Peyer's patch (tissue), 4 donors: ENCODE measurements around the gene MEGF6.

Experiments used
- CTCF ChIP-seq, 6 experiments: fragments of 450-650 bp in 4 of 6; fragments of 200-600 bp in 2 of 6; sonication (generic) in 1 of 6; IDR thresholded peaks; one replicate each; pipeline ENCODE4 v1.5.1; 2017 to 2019; ENCODE audit warnings: antibody characterized with exemption in 6 of 6, mild to moderate bottlenecking in 3 of 6, moderate library complexity in 1 of 6
- POLR2A ChIP-seq, 2 donors: fragments of 450-650 bp; IDR thresholded peaks; one replicate each; pipeline ENCODE4 v1.5.1; 2017; ENCODE audit warnings: antibody characterized with exemption in 2 of 2, mild to moderate bottlenecking in 2 of 2, moderate library complexity in 2 of 2

- TF ChIP-seq CTCF (IDR thresholded peaks at IDR 0.05) (no peak), POLR2A (IDR thresholded peaks at IDR 0.05) (no peak)
Measured at GRCh38 chr1:3440300-3440681, 171.0 kb downstream of the MEGF6 start.
